ENCODE data around the gene PHOSPHO2. TPM values are rescaled to one million over a fixed set of nuclear protein-coding genes. Genes with fewer than 3 reads are reported as not detected.

The PHOSPHO2 gene
- total and polyA plus RNA-seq, 9 of the 15 experiments (the other 6 are each of a cell fraction or from before 2014, with no cell fraction given): 7.8 to 19.1 (median 11.7) TPM

- TF ChIP-seq MBD1 (CRISPR knock-in tag; IDR thresholded peaks at IDR 0.05): 0 out of 2 replicates have a peak, but pooled peaks have one; percentile 59
- peak in 1 of 2 experiments; percentile 63; a peak in 1 of 3 replicates for TF ChIP-seq CBX3 (IDR thresholded peaks at IDR 0.05; ENCODE audit: borderline replicate concordance in 1 of 2, low read length in 2 of 2)
- TF ChIP-seq IRF2 (CRISPR knock-in tag; IDR thresholded peaks at IDR 0.05): no peak
- no peak for TF ChIP-seq ZFX (CRISPR knock-in tag; IDR thresholded peaks at IDR 0.05)
- TF ChIP-seq, protein P1, sequence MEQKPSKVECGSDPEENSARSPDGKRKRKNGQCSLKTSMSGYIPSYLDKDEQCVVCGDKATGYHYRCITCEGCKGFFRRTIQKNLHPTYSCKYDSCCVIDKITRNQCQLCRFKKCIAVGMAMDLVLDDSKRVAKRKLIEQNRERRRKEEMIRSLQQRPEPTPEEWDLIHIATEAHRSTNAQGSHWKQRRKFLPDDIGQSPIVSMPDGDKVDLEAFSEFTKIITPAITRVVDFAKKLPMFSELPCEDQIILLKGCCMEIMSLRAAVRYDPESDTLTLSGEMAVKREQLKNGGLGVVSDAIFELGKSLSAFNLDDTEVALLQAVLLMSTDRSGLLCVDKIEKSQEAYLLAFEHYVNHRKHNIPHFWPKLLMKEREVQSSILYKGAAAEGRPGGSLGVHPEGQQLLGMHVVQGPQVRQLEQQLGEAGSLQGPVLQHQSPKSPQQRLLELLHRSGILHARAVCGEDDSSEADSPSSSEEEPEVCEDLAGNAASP (IDR thresholded peaks at IDR 0.05): no peak
- TF ChIP-seq, protein P2, sequence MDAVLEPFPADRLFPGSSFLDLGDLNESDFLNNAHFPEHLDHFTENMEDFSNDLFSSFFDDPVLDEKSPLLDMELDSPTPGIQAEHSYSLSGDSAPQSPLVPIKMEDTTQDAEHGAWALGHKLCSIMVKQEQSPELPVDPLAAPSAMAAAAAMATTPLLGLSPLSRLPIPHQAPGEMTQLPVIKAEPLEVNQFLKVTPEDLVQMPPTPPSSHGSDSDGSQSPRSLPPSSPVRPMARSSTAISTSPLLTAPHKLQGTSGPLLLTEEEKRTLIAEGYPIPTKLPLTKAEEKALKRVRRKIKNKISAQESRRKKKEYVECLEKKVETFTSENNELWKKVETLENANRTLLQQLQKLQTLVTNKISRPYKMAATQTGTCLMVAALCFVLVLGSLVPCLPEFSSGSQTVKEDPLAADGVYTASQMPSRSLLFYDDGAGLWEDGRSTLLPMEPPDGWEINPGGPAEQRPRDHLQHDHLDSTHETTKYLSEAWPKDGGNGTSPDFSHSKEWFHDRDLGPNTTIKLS (IDR thresholded peaks at IDR 0.05; ENCODE audit: borderline replicate concordance, low read depth): no peak
- no peak for TF ChIP-seq NR2C1 (IDR thresholded peaks at IDR 0.05)
- TF ChIP-seq NR2C1 (tag; IDR thresholded peaks at IDR 0.05): no peak
- no peak for TF ChIP-seq CBX8 (IDR thresholded peaks at IDR 0.05; ENCODE audit: borderline replicate concordance, extremely low read depth, low read depth, low read length, poor library complexity, severe bottlenecking)
- peak; percentile 63 to 76 for TF ChIP-seq KDM1A (IDR thresholded peaks at IDR 0.05)
- TF ChIP-seq ZEB2 (IDR thresholded peaks at IDR 0.05): no peak
- TF ChIP-seq GABPA (tag; conservative IDR thresholded peaks at IDR 0.05; ENCODE audit: low read depth): no peak
- TF ChIP-seq ETV5 (CRISPR knock-in tag; IDR thresholded peaks at IDR 0.05; ENCODE audit: low read depth): no peak
- TF ChIP-seq, protein P3, sequence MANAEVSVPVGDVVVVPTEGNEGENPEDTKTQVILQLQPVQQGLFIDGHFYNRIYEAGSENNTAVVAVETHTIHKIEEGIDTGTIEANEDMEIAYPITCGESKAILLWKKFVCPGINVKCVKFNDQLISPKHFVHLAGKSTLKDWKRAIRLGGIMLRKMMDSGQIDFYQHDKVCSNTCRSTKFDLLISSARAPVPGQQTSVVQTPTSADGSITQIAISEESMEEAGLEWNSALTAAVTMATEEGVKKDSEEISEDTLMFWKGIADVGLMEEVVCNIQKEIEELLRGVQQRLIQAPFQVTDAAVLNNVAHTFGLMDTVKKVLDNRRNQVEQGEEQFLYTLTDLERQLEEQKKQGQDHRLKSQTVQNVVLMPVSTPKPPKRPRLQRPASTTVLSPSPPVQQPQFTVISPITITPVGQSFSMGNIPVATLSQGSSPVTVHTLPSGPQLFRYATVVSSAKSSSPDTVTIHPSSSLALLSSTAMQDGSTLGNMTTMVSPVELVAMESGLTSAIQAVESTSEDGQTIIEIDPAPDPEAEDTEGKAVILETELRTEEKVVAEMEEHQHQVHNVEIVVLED (CRISPR knock-in tag; IDR thresholded peaks at IDR 0.05): no peak
- TF ChIP-seq NCOA1 (IDR thresholded peaks at IDR 0.05; ENCODE audit: low read depth): no peak
- TF ChIP-seq, protein P4, sequence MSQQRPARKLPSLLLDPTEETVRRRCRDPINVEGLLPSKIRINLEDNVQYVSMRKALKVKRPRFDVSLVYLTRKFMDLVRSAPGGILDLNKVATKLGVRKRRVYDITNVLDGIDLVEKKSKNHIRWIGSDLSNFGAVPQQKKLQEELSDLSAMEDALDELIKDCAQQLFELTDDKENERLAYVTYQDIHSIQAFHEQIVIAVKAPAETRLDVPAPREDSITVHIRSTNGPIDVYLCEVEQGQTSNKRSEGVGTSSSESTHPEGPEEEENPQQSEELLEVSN (IDR thresholded peaks at IDR 0.05; ENCODE audit: borderline replicate concordance in 1 of 2, extremely low read depth in 1 of 2, insufficient read depth in 1 of 2, insufficient read length in 1 of 2, low read depth in 1 of 2, low read length in 1 of 2, poor library complexity in 1 of 2, severe bottlenecking in 1 of 2): no peak
- TF ChIP-seq ADNP (tag; IDR thresholded peaks at IDR 0.05): peak; percentile 72; the same call in 1 of the 2 replicates
- TF ChIP-seq EGR1 (conservative IDR thresholded peaks at IDR 0.05): no peak
Measured at GRCh38 chr2:169736902-169737301, 42.6 kb downstream of the PHOSPHO2 start (continued).
